Activated CD4-positive, alpha-beta T cell treated with anti-CD3 and anti-CD28 coated beads, Interleukin-2, amount 50 U/mL, for 24 hours (primary cell): Measurements from ENCODE around the gene KCNAB2.
"Not testable (repeated sequence)": the region's sequence is repeated elsewhere in the genome, so short reads cannot be mapped to it uniquely, and the experiment has no call there.

Source experiments
- DNase-seq, 2 donors: peaks; one replicate each; pipeline ENCODE4 v3.0.0-alpha.2; 2020; ENCODE audit warnings: low read depth in 1 of 2, low spot score in 1 of 2

Gene KCNAB2

GRCh38 chr1:6009120-6010040 lies 36.3 kb upstream of the KCNAB2 start:
- no peak for DNase-seq

GRCh38 chr1:6010554-6010953 lies 35.1 kb upstream of the KCNAB2 start:
- DNase-seq = no peak

- no peak for DNase-seq
Measured at GRCh38 chr1:6011161-6011945, 34.3 kb upstream of the KCNAB2 start.

- DNase-seq = no peak
Measured at GRCh38 chr1:6011946-6012258, 33.8 kb upstream of the KCNAB2 start.

GRCh38 chr1:6012529-6013318 lies 33.0 kb upstream of the KCNAB2 start:
- DNase-seq = no peak

GRCh38 chr1:6013491-6013890 lies 32.2 kb upstream of the KCNAB2 start:
- no peak for DNase-seq

- DNase-seq = no peak
Measured at GRCh38 chr1:6014130-6014999, 31.3 kb upstream of the KCNAB2 start.

GRCh38 chr1:6016191-6016865 lies 29.4 kb upstream of the KCNAB2 start:
- no peak for DNase-seq

GRCh38 chr1:6017654-6018053 lies 28.0 kb upstream of the KCNAB2 start:
- not testable (repeated sequence) for DNase-seq

GRCh38 chr1:6019166-6019845 lies 26.4 kb upstream of the KCNAB2 start:
- DNase-seq = no peak

GRCh38 chr1:6022193-6022592 lies 23.5 kb upstream of the KCNAB2 start:
- no peak for DNase-seq

GRCh38 chr1:6023346-6023745 lies 22.3 kb upstream of the KCNAB2 start:
- no peak for DNase-seq

GRCh38 chr1:6024376-6024775 lies 21.3 kb upstream of the KCNAB2 start:
- no peak for DNase-seq

GRCh38 chr1:6025269-6026094 lies 20.2 kb upstream of the KCNAB2 start:
- DNase-seq = no peak

GRCh38 chr1:6026095-6026809 lies 19.4 kb upstream of the KCNAB2 start:
- peak; percentile 82 to 90 for DNase-seq

GRCh38 chr1:6027591-6027990 lies 18.1 kb upstream of the KCNAB2 start:
- DNase-seq = no peak

- DNase-seq = peak; percentile 23 to 49
Measured at GRCh38 chr1:6028042-6028850, 17.4 kb upstream of the KCNAB2 start.
